ENCODE data around the gene VAMP3. TPM values are rescaled to one million over a fixed set of nuclear protein-coding genes. Genes with fewer than 3 reads are reported as not detected.

The VAMP3 gene
- polyA plus RNA-seq, 1 donor (not counting 4 experiments of a cell fraction or from before 2014, with no cell fraction given): 219 TPM

DNA sequence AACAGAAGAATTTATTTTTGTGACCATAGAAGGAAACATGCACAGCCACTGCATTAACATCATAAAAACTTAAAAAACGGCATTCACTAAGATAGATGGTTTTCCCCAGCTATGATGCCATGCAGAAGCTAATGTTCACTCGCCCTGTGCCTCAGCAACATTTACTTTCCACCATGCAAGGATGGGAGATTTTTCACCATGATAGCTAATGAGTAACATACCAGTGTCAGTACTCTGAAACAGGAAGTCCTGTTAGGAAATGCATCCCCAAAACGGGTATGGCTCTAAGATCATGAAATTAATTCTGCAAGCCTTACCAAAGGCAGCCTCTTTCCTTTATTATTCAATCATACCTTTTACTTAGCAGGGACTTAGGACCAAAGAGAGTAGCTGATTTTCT is 17.5 kb upstream of the VAMP3 start:
- DNase-seq (ENCODE audit: low read depth, low spot score): no peak
- Histone ChIP-seq H3K9me3 (ENCODE audit: control insufficient read depth, low read depth, low read length) (no peaks in the 10 kb centered on the region), H3K36me3 (ENCODE audit: control insufficient read depth in 2 of 2, extremely low read depth in 1 of 2, insufficient read depth in 2 of 2, low read length in 2 of 2) (no peaks in the 10 kb centered on the region), H3K4me3 (ENCODE audit: control insufficient read depth in 2 of 3, extremely low read depth in 1 of 3, insufficient read depth in 2 of 3, low read depth in 1 of 3, low read length in 3 of 3) (no peak overlapping the region), H2AFZ (ENCODE audit: control insufficient read depth, low read length) (no peak overlapping the region), H3K27ac (ENCODE audit: control insufficient read depth, insufficient read depth, low read length) (no peak overlapping the region), H3K9ac (ENCODE audit: control insufficient read depth, extremely low read depth, insufficient read depth, low read length) (no peak overlapping the region), H4K20me1 (ENCODE audit: control insufficient read depth, extremely low read depth, insufficient read depth, low read length) (no peaks in the 10 kb centered on the region), H3K27me3 (ENCODE audit: control insufficient read depth, extremely low read depth, insufficient read depth, low read length) (no peaks in the 10 kb centered on the region), H3K4me2 (ENCODE audit: control insufficient read depth, extremely low read depth, insufficient read depth, low read depth, low read length) (no peak overlapping the region), H3K4me1 (ENCODE audit: control insufficient read depth, extremely low read depth, insufficient read depth, low read length) (peaks cover 4% of the 10 kb centered on the region), H3K79me2 (ENCODE audit: control insufficient read depth, insufficient read depth, low read length) (no peaks in the 10 kb centered on the region), H3K9me1 (ENCODE audit: control insufficient read depth, extremely low read depth, insufficient read depth, low read length) (no peaks in the 10 kb centered on the region)
- FAIRE-seq: no peak
- TF ChIP-seq EZH2 (IDR thresholded peaks at IDR 0.05; ENCODE audit: low read length): no peak
- TF ChIP-seq, protein P1, sequence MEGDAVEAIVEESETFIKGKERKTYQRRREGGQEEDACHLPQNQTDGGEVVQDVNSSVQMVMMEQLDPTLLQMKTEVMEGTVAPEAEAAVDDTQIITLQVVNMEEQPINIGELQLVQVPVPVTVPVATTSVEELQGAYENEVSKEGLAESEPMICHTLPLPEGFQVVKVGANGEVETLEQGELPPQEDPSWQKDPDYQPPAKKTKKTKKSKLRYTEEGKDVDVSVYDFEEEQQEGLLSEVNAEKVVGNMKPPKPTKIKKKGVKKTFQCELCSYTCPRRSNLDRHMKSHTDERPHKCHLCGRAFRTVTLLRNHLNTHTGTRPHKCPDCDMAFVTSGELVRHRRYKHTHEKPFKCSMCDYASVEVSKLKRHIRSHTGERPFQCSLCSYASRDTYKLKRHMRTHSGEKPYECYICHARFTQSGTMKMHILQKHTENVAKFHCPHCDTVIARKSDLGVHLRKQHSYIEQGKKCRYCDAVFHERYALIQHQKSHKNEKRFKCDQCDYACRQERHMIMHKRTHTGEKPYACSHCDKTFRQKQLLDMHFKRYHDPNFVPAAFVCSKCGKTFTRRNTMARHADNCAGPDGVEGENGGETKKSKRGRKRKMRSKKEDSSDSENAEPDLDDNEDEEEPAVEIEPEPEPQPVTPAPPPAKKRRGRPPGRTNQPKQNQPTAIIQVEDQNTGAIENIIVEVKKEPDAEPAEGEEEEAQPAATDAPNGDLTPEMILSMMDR (optimal IDR thresholded peaks at IDR 0.05 in 1 of 3, IDR thresholded peaks at IDR 0.05 in 1 of 3, conservative IDR thresholded peaks at IDR 0.05 in 1 of 3; ENCODE audit: extremely low read depth in 1 of 3, insufficient read depth in 2 of 3, low read length in 3 of 3): no peak
- dilution Hi-C loops (cut with MboI; ENCODE audit: extremely low pct_ligation_motif_present, low sequenced_read_pairs): no loop called here

- Histone ChIP-seq H3K27ac (ENCODE audit: control insufficient read depth, insufficient read depth, low read length) (no peak overlapping the region), H3K9me3 (ENCODE audit: control insufficient read depth, low read depth, low read length) (no peaks in the 10 kb centered on the region), H3K27me3 (ENCODE audit: control insufficient read depth, extremely low read depth, insufficient read depth, low read length) (no peaks in the 10 kb centered on the region), H2AFZ (ENCODE audit: control insufficient read depth, low read length) (no peak overlapping the region), H3K4me3 (ENCODE audit: control insufficient read depth in 2 of 3, extremely low read depth in 1 of 3, insufficient read depth in 2 of 3, low read depth in 1 of 3, low read length in 3 of 3) (no peak overlapping the region), H3K4me1 (ENCODE audit: control insufficient read depth, extremely low read depth, insufficient read depth, low read length) (peaks cover 4% of the 10 kb centered on the region), H3K36me3 (ENCODE audit: control insufficient read depth in 2 of 2, extremely low read depth in 1 of 2, insufficient read depth in 2 of 2, low read length in 2 of 2) (no peaks in the 10 kb centered on the region), H3K9me1 (ENCODE audit: control insufficient read depth, extremely low read depth, insufficient read depth, low read length) (no peaks in the 10 kb centered on the region), H3K4me2 (ENCODE audit: control insufficient read depth, extremely low read depth, insufficient read depth, low read depth, low read length) (no peak overlapping the region), H3K79me2 (ENCODE audit: control insufficient read depth, insufficient read depth, low read length) (no peaks in the 10 kb centered on the region), H4K20me1 (ENCODE audit: control insufficient read depth, extremely low read depth, insufficient read depth, low read length) (no peaks in the 10 kb centered on the region), H3K9ac (ENCODE audit: control insufficient read depth, extremely low read depth, insufficient read depth, low read length) (no peak overlapping the region)
- FAIRE-seq (no peak), DNase-seq (ENCODE audit: low read depth, low spot score) (no peak)
- dilution Hi-C loops (cut with MboI; ENCODE audit: extremely low pct_ligation_motif_present, low sequenced_read_pairs): no loop called here
- no peak for TF ChIP-seq EZH2 (IDR thresholded peaks at IDR 0.05; ENCODE audit: low read length)
- TF ChIP-seq, protein P1 (optimal IDR thresholded peaks at IDR 0.05 in 1 of 3, IDR thresholded peaks at IDR 0.05 in 1 of 3, conservative IDR thresholded peaks at IDR 0.05 in 1 of 3; ENCODE audit: extremely low read depth in 1 of 3, insufficient read depth in 2 of 3, low read length in 3 of 3): no peak
Observed at GRCh38 chr1:7754234-7754633, 16.9 kb upstream of the VAMP3 start.
